Measurements from ENCODE around the gene STAC2.

STAC2 gene

GRCh38 chr17:39235555-39236449 lies 10.1 kb upstream of the STAC2 start:
- in situ Hi-C loops (cut with HindIII; ENCODE audit: low sequenced_read_pairs), result no loop called here

GRCh38 chr17:39231591-39232551 lies 6.1 kb upstream of the STAC2 start:
- in situ Hi-C loops (cut with HindIII; ENCODE audit: low sequenced_read_pairs), result no loop called here

GRCh38 chr17:39231091-39231561 lies 5.4 kb upstream of the STAC2 start:
- in situ Hi-C loops (cut with HindIII; ENCODE audit: low sequenced_read_pairs), result no loop called here

DNA sequence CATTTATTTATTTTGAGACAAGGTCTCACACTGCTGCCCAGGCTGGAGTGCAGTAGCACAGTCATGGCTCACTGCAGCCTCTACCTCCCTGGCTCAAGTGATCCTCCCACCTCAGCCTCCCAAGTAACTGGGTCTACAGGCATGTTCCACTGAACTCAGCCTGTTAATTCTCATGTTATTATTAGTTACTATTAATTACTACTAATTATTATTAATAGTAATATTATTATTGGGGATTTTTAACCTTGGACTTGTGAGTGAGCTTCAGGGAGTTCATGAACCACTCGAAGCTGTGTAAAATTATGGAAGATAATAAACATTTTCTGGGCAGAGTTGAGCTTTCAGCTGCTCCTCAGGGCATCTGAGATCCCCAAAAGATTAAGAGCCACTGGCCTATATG lies 4.6 kb upstream of the STAC2 start:
- in situ Hi-C loops (cut with HindIII; ENCODE audit: low sequenced_read_pairs), result no loop called here

DNA sequence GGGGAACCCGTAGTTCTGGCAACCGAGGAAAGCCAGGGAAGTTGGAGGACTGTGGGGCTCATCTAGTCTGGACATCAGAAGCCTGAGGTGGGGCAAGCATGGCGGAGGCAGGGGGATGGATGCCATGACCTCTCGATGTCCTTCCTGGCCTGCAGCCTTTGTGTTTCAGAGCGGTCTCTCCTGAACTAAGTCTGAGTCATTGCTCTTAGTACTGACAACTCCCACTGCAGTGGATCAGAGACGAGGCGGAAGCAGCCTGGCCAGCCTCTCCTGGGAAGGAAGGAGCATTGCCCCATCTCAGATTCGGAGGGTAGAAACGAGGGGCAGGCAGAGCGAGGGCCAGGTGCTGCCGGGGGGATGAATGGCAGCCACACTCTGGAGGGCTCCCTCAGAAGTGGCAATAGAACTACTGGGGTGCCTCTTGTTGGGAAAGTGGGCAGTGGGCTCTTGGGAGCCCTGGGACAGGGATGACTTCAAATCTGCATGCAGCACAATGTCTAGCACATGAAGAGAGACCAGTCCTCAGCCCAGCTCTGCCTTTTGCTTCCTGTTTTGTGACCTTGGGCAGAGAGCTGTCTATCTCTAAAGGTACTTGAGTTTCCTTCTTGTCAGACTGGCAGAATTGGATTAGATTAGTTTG lies 3.6 kb upstream of the STAC2 start:
- in situ Hi-C loops (cut with HindIII; ENCODE audit: low sequenced_read_pairs), result no loop called here

- in situ Hi-C loops (cut with HindIII; ENCODE audit: low sequenced_read_pairs), result no loop called here
Observed at GRCh38 chr17:39227364-39227919, 1.7 kb upstream of the STAC2 start.

GRCh38 chr17:39225959-39226683 lies 376 bp upstream of the STAC2 start:
- in situ Hi-C loops (cut with HindIII; ENCODE audit: low sequenced_read_pairs), result no loop called here

DNA sequence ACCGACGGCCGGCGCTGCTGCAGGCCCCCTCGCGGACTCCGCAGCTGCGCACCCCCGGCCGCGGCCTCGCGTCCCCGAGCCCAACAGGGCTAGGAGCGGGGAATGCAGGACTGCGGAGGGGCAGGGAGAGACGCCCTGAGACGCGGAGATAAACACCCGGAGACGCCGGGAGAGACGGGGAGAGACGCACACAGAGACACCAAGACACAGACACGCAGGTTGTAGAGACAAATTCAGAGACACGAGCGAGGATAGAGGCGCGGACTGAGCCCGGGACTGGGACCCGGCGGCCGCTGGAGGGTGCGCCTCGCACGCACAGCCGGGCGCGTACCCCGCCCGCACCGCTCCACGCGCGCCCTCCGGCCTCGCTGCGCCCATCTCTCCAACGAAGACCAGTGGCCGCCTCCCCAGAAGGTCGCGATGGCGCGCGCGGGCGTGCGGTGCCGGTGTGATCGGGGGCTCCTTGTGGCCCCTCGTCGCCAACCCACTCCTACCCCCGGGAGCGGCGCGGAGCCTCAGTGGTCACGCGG lies 902 bp downstream of the STAC2 start:
- in situ Hi-C loops (cut with HindIII; ENCODE audit: low sequenced_read_pairs), result no loop called here

DNA sequence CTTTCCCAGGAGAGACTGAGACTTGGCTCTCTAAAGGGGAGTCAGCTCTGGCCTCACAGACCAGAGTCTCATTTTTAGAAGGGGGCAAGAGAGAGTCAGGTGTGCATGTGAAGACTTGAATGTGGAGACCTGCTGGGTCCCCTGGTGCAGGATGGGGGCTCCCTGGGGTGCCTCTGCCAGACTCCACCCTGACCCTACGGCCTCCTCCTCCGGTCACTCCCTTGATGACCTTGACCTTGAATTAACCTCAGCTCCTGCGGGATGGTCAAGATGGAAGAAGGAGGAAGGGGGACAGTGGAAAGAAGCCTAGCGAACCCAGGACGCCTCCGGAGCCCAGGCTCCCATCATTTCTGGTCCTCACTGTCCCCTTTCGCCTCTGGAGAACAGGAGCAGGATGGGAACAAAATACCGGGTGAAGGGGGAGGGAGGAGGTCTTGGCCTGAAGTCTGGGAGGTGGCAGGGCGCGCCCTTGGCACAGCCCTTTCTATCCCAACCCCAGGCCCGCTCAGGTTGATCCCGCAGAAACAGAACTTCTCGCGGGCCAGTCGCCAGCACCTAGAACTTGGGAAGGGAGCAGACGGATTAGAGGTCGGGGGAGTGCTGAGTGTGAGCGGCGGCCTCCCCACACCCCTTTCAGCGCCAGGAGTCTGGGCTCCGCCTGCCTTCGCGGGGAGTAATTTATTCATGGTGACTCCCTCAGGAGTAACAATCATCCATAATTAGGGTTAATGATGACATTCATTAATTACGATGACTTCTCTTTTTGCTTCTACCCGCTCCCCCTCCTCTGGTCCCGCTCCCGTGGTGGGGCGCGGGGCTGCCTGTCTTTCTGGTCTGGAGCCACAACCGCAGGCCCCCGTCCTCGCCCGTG lies 1.6 kb downstream of the STAC2 start:
- in situ Hi-C loops (cut with HindIII; ENCODE audit: low sequenced_read_pairs), result no loop called here

DNA sequence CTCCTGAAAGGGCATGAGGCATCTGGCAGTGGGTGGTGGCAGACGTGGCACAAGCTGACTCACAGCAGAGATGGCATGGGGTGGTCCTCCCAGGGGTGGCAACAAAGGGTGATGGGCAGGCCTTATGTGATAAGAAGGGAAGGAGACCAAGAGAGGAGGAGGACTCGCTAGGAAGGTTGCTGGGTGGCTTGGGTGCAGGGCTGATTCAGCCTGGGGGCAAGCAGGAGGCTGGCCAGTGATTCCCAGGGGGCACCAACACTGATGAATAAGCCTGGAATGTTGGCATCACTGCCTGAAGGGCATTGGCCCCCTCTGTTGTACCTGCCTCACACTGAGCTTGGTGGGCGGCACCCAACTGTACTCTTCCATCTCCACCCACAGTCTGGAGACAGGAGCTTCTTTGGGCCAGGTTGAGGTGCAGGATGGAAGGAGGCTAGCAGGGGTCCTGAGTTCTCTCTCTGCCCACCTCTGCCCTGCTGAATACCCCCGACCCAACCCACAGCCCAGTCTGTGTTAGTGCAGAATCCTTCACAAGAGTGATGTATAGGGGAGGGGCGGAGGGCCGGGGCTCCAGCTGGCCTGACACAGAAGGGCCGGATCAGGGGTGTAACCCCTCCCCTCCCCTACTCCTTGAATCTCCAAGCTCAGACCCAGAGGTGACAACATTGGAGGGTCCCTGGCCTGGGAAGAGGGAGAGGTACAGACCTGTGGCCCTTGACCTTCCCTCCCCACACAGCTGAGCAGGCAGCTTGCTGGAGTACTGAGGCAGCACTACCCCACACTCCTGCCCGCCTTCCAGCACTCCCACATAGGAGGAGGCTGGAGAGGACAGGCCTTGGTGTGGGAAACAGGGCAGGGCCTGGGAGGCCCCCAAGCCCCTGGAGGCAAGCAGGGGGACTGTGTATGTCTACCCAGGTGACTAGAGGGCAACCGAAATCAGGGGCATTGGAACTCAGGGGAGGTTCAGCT lies 2.6 kb downstream of the STAC2 start:
- in situ Hi-C loops (cut with HindIII; ENCODE audit: low sequenced_read_pairs), result no loop called here

DNA sequence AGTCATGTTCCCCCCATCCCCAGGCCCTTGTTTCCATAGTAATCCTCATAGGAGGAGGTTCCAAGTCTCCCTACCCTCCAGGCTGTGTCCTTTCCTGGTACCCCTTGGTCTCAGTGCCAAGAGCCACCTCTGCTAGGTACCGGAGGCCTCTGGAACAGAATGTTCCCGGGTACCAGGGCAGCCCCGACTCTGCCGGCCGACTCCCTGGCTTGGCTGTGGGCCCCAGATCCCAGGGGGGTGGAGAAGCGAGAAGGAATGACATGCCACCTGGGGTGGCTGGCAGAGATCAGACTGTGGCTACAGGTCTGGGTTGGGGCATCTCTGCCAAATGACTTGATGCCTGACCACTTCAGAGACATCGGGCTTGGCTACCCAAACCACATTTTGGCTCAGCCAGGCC lies 3.6 kb downstream of the STAC2 start:
- in situ Hi-C loops (cut with HindIII; ENCODE audit: low sequenced_read_pairs), result no loop called here

- in situ Hi-C loops (cut with HindIII; ENCODE audit: low sequenced_read_pairs), result no loop called here
Observed at GRCh38 chr17:39221572-39221971, 4.2 kb downstream of the STAC2 start.

DNA sequence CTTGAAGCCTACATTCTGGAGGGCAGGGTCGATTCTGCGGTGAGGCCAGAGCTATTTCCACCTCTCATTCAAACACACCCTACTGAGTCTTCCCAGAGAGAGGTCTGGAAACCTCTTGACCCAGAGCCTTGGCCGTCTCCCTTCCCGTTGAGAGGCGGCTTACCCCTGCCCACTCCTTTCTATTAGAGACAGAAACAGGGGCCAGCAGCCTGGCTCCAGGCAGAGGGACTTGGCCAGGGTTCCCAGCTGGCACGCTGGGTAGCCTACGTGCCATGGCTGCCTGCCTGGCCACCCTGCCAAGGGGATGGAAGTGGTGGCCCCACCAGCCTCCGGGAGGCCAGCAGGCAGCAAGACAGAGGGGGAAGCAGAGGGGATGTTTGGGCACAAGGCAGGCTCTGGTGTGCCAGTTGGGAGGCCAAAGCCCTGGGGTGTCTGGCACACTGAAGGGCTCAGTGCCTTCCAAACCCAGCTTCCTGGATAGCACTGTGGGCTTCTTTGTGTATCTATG lies 6.0 kb downstream of the STAC2 start:
- in situ Hi-C loops (cut with HindIII; ENCODE audit: low sequenced_read_pairs), result no loop called here

- in situ Hi-C loops (cut with HindIII; ENCODE audit: low sequenced_read_pairs), result no loop called here
Observed at GRCh38 chr17:39218906-39219305, 6.8 kb downstream of the STAC2 start.

- in situ Hi-C loops (cut with HindIII; ENCODE audit: low sequenced_read_pairs), result no loop called here
Observed at GRCh38 chr17:39217734-39218369, 7.9 kb downstream of the STAC2 start.

DNA sequence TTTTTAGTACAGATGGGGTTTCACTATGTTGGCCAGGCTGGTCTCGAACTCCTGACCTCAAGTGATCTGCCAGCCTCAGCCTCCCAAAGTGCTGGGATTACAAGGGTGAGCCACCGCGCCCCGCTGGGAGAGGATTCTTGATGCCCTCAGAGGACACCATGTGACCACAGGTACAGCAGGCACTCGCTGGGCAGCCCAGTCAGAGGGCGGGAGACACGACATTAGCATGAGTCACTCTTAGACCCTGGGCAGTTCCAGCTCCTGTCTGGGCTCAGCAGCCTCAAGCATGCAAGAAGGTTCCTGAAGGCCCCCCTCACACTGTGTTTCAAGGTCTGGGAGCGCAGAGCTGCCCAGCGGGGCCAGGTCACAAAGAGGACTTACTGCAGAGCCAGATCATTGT lies 11.9 kb downstream of the STAC2 start:
- in situ Hi-C loops (cut with HindIII; ENCODE audit: low sequenced_read_pairs), result no loop called here

- in situ Hi-C loops (cut with HindIII; ENCODE audit: low sequenced_read_pairs), result no loop called here
Observed at GRCh38 chr17:39212841-39213480, 12.8 kb downstream of the STAC2 start.
